ENCODE results near the gene TMEM63C.

TMEM63C gene

DNA sequence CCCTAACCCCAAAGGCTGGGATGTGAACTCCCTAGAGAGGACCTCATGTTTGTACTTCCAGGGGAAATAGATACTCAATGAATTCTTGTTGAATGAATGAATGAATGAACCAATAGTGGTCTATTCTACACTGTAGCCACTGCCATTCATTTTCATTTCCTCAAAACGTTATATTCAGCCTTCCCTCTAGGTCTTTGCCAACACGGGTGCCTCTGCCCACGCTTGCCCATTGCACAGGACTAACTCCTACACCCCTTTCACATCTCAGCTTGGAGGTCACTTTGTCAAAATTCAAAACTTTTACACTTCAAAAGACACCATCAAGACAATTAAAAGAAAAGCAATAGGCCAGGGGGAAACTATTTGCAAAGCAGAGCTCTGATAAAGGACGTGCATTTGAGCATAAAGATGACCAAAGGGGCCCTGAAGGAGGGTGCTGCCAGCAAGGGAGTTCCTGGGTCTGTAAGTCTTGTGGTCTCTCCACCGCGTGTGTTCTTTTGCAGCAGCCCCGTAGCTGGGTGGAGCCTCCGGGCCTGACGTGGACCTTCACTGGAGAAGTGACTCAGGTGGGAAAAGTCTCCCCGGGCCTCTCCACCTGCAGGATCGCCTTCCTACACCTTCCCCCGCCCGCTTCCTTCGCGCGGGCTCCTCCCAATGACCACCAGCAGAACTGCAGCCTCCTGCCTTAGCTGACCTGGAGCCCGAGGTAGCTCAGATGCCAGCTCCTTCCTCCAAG lies 31.5 kb downstream of the TMEM63C start:
- H3K9ac ChIP-seq (ENCODE audit: low read length), result no peak overlapping the region
- no peaks in the 10 kb centered on the region for H3K36me3 ChIP-seq (replicated peaks; ENCODE audit: insufficient read depth, low read length)
- peak; percentile 11 for DNase-seq
- H2AFZ ChIP-seq (ENCODE audit: low read length), result no peak overlapping the region
- H3K27me3 ChIP-seq (replicated peaks; ENCODE audit: insufficient read depth, low read length), result no peaks in the 10 kb centered on the region
- no peak overlapping the region for H3K4me2 ChIP-seq (ENCODE audit: low read depth, low read length)
- no peak for TF ChIP-seq EZH2 (optimal IDR thresholded peaks at IDR 0.05; ENCODE audit: low read depth, low read length)
- TF ChIP-seq, protein P1, sequence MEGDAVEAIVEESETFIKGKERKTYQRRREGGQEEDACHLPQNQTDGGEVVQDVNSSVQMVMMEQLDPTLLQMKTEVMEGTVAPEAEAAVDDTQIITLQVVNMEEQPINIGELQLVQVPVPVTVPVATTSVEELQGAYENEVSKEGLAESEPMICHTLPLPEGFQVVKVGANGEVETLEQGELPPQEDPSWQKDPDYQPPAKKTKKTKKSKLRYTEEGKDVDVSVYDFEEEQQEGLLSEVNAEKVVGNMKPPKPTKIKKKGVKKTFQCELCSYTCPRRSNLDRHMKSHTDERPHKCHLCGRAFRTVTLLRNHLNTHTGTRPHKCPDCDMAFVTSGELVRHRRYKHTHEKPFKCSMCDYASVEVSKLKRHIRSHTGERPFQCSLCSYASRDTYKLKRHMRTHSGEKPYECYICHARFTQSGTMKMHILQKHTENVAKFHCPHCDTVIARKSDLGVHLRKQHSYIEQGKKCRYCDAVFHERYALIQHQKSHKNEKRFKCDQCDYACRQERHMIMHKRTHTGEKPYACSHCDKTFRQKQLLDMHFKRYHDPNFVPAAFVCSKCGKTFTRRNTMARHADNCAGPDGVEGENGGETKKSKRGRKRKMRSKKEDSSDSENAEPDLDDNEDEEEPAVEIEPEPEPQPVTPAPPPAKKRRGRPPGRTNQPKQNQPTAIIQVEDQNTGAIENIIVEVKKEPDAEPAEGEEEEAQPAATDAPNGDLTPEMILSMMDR (IDR thresholded peaks at IDR 0.05; ENCODE audit: low read length), result peak; percentile 62
- H3F3A ChIP-seq (ENCODE audit: insufficient read depth, low read length), result no peaks in the 10 kb centered on the region
- no peaks in the 10 kb centered on the region for H4K20me1 ChIP-seq (ENCODE audit: insufficient read depth, low read length)
- no peaks in the 10 kb centered on the region for H3K9me2 ChIP-seq (replicated peaks; ENCODE audit: insufficient read depth, low read length)
- no peak overlapping the region for H3K4me3 ChIP-seq (ENCODE audit: low read length)
- H3K27ac ChIP-seq (ENCODE audit: low read length), result no peak overlapping the region
- H3K79me2 ChIP-seq (ENCODE audit: low read length), result no peaks in the 10 kb centered on the region
- no peaks in the 10 kb centered on the region for H3K9me3 ChIP-seq (replicated peaks; ENCODE audit: insufficient read depth, low read length)
- no peaks in the 10 kb centered on the region for H3K4me1 ChIP-seq (ENCODE audit: low read length)

DNA sequence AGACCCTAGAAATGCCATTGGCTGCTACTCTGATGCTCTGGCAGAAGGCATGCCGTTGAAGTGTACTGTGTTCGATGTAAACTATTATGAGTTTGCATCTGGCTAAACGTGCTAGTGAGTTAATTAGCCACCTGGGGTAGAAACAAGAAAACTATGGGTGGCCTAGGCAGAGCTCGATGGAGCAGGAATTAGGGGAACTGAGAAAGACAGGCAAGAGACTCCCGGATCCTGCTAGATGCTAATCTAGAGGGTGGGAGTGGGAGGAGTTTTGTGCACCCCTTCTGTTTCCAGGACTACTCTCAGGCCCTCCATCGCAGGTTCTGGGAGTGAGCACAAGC lies 32.0 kb downstream of the TMEM63C start:
- Histone ChIP-seq H3K4me3 (ENCODE audit: low read length) (no peak overlapping the region), H3K9ac (ENCODE audit: low read length) (no peak overlapping the region), H3K9me2 (replicated peaks; ENCODE audit: insufficient read depth, low read length) (no peaks in the 10 kb centered on the region), H3K79me2 (ENCODE audit: low read length) (no peaks in the 10 kb centered on the region), H4K20me1 (ENCODE audit: insufficient read depth, low read length) (no peaks in the 10 kb centered on the region), H3K9me3 (replicated peaks; ENCODE audit: insufficient read depth, low read length) (no peaks in the 10 kb centered on the region), H3K4me2 (ENCODE audit: low read depth, low read length) (no peak overlapping the region), H2AFZ (ENCODE audit: low read length) (no peak overlapping the region), H3K4me1 (ENCODE audit: low read length) (no peaks in the 10 kb centered on the region), H3F3A (ENCODE audit: insufficient read depth, low read length) (no peaks in the 10 kb centered on the region), H3K36me3 (replicated peaks; ENCODE audit: insufficient read depth, low read length) (no peaks in the 10 kb centered on the region), H3K27ac (ENCODE audit: low read length) (no peak overlapping the region), H3K27me3 (replicated peaks; ENCODE audit: insufficient read depth, low read length) (no peaks in the 10 kb centered on the region)
- TF ChIP-seq EZH2phosphoT487 (IDR thresholded peaks at IDR 0.05; ENCODE audit: low read length) (no peak), EZH2 (optimal IDR thresholded peaks at IDR 0.05; ENCODE audit: low read depth, low read length) (no peak)
- TF ChIP-seq, protein P1 (IDR thresholded peaks at IDR 0.05; ENCODE audit: low read length), result no peak
- no peak for DNase-seq

DNA sequence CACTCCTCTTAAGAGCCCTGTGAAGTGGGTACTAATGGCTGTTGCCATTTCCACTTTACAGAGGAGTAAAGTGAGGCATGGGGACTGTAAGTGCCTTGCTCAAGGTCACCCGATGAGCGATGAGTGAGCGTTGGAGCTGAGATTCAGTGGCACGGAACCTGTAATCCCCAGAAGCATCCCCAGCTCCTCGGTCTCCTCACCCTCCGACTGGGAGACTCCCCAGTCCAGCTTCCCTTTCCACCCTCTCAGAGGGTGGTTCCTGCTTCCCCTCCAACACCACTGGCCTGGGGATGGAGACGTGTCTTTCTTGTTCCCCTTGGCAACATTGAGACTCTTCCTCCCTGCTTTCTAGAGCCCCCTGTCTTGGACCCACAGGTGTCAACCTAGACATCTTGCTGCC lies 32.6 kb downstream of the TMEM63C start:
- no peak overlapping the region for H3K9ac ChIP-seq (ENCODE audit: low read length)
- H3K36me3 ChIP-seq (replicated peaks; ENCODE audit: insufficient read depth, low read length), result no peaks in the 10 kb centered on the region
- no peaks in the 10 kb centered on the region for H4K20me1 ChIP-seq (ENCODE audit: insufficient read depth, low read length)
- DNase-seq, result no peak
- H3K27ac ChIP-seq (ENCODE audit: low read length), result no peak overlapping the region
- no peak overlapping the region for H3K4me3 ChIP-seq (ENCODE audit: low read length)
- TF ChIP-seq EZH2 (optimal IDR thresholded peaks at IDR 0.05; ENCODE audit: low read depth, low read length) (no peak), EZH2phosphoT487 (IDR thresholded peaks at IDR 0.05; ENCODE audit: low read length) (no peak)
- TF ChIP-seq, protein P1 (IDR thresholded peaks at IDR 0.05; ENCODE audit: low read length), result no peak
- H3K4me1 ChIP-seq (ENCODE audit: low read length), result no peaks in the 10 kb centered on the region
- no peak overlapping the region for H2AFZ ChIP-seq (ENCODE audit: low read length)
- H3K9me3 ChIP-seq (replicated peaks; ENCODE audit: insufficient read depth, low read length), result no peaks in the 10 kb centered on the region
- no peaks in the 10 kb centered on the region for H3K79me2 ChIP-seq (ENCODE audit: low read length)
- H3K4me2 ChIP-seq (ENCODE audit: low read depth, low read length), result no peak overlapping the region
- H3K27me3 ChIP-seq (replicated peaks; ENCODE audit: insufficient read depth, low read length), result no peaks in the 10 kb centered on the region
- H3F3A ChIP-seq (ENCODE audit: insufficient read depth, low read length), result no peaks in the 10 kb centered on the region
- H3K9me2 ChIP-seq (replicated peaks; ENCODE audit: insufficient read depth, low read length), result no peaks in the 10 kb centered on the region

Data from MM.1S (cell line).